ENCODE measurements around the gene VPS4B. TPM values are rescaled to one million over a fixed set of nuclear protein-coding genes. Genes with fewer than 3 reads are reported as not detected.

VPS4B gene
- total RNA-seq, 1 experiment from 2014 or later, result 60.2 TPM

DNA sequence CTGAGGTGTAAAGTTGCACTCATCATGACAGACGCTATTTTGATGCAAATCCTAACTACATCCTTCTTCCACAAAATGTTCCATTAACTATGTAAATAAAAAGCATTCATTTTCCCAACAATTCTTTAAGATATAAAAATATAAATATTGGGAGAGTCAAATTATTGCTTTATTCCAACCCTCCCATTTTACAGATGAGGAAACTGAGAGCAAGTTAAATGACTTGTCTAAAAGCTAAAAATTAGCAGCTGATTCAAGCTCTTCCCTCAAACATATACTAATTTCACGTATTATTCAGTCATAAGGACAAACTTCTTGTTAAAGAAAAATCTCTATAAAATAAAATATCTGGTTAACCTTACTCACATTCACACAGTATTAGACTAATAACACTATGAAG lies 72.0 kb downstream of the VPS4B start:
- WGBS (ENCODE audit: extremely low coverage, insufficient read length, low lambda C conversion rate), result no CpG with 5 or more reads among the region's 2 CpGs

More for the DNA sequence above, 72.0 kb downstream of the VPS4B start:
- peaks cover 25 to 78% (median 59%) of the 10 kb centered on the region in 3 experiments; a peak in 6 of 7 replicates for H3K36me3 Mint-ChIP-seq (ENCODE audit: insufficient read depth in 1 of 3, low read depth in 3 of 3)
- H2AFZ ChIP-seq (ENCODE audit: low read length), result no peak overlapping the region
- H3K9me3 ChIP-seq (ENCODE audit: control insufficient read depth, low read depth, low read length), result no peaks in the 10 kb centered on the region
- TF ChIP-seq, protein P1, sequence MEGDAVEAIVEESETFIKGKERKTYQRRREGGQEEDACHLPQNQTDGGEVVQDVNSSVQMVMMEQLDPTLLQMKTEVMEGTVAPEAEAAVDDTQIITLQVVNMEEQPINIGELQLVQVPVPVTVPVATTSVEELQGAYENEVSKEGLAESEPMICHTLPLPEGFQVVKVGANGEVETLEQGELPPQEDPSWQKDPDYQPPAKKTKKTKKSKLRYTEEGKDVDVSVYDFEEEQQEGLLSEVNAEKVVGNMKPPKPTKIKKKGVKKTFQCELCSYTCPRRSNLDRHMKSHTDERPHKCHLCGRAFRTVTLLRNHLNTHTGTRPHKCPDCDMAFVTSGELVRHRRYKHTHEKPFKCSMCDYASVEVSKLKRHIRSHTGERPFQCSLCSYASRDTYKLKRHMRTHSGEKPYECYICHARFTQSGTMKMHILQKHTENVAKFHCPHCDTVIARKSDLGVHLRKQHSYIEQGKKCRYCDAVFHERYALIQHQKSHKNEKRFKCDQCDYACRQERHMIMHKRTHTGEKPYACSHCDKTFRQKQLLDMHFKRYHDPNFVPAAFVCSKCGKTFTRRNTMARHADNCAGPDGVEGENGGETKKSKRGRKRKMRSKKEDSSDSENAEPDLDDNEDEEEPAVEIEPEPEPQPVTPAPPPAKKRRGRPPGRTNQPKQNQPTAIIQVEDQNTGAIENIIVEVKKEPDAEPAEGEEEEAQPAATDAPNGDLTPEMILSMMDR (conservative IDR thresholded peaks at IDR 0.05), result no peak
- H2BK15ac ChIP-seq (ENCODE audit: low read depth, low read length), result no peak overlapping the region
- no peak overlapping the region for H3K23ac ChIP-seq (ENCODE audit: insufficient read length, low read depth, low read length)
- no peaks in the 10 kb centered on the region for H4K20me1 ChIP-seq (ENCODE audit: control insufficient read depth, insufficient read depth, insufficient read length)
- no peak overlapping the region for H3T11ph ChIP-seq (ENCODE audit: low read length)
- H3K79me2 ChIP-seq (ENCODE audit: insufficient read depth, low read length), result no peaks in the 10 kb centered on the region
- H3K4me1 ChIP-seq (ENCODE audit: insufficient read depth, low read length), result no peaks in the 10 kb centered on the region
- no peak overlapping the region for H2AK5ac ChIP-seq (ENCODE audit: insufficient read length, low read length)
- H3K4me3 Mint-ChIP-seq, result no peak overlapping the region
- no peak overlapping the region for H3K18ac ChIP-seq (ENCODE audit: insufficient read length, low read depth, low read length)
- no peak overlapping the region for H2BK20ac ChIP-seq (ENCODE audit: low read depth, low read length, poor library complexity, severe bottlenecking)
- no peak overlapping the region for H4K5ac ChIP-seq (ENCODE audit: insufficient read length, low read depth, low read length)
- no peak overlapping the region for H4K8ac ChIP-seq (replicated peaks; ENCODE audit: insufficient read length, low read depth, low read length)
- DNase-seq, result no peak
- no peak overlapping the region for H4K91ac ChIP-seq (ENCODE audit: insufficient read length, low read depth, low read length)
- no peaks in the 10 kb centered on the region for H3K79me1 ChIP-seq (ENCODE audit: insufficient read depth, low read depth, low read length, poor library complexity, severe bottlenecking)
- no peak overlapping the region for H2BK12ac ChIP-seq (ENCODE audit: insufficient read length, low read depth, low read length)
- no peak overlapping the region for H3K4me2 ChIP-seq (ENCODE audit: insufficient read depth, insufficient read length, low read length)
- H3K27ac Mint-ChIP-seq, result no peak overlapping the region
- no peak overlapping the region for H2BK5ac ChIP-seq (ENCODE audit: insufficient read length, low read length)
- H2BK120ac ChIP-seq (ENCODE audit: low read depth, low read length, poor library complexity, severe bottlenecking), result no peak overlapping the region
- no peak overlapping the region for H3K4ac ChIP-seq (ENCODE audit: low read depth, low read length)
- H3K9ac ChIP-seq (ENCODE audit: extremely low read depth, insufficient read length, low read length), result no peak overlapping the region
- no peaks in the 10 kb centered on the region for H3K27me3 ChIP-seq (ENCODE audit: insufficient read depth, low read length)
- H3K27ac ChIP-seq (ENCODE audit: insufficient read length, low read depth, low read length), result no peak overlapping the region
- H3K56ac ChIP-seq (ENCODE audit: insufficient read length, low read depth, low read length), result no peak overlapping the region
- H3K27me3 Mint-ChIP-seq (ENCODE audit: low read depth), result no peaks in the 10 kb centered on the region
- no peaks in the 10 kb centered on the region for H3K4me1 Mint-ChIP-seq
- H3K23me2 ChIP-seq (ENCODE audit: insufficient read length, low read depth, low read length, poor library complexity, severe bottlenecking), result no peaks in the 10 kb centered on the region
- no peak overlapping the region for H3K14ac ChIP-seq (ENCODE audit: insufficient read depth, low read length)
- no peaks in the 10 kb centered on the region for H3K9me3 Mint-ChIP-seq

Data from H9 (cell line).